ENCODE results near the gene DDX52. TPM values are rescaled to one million over a fixed set of nuclear protein-coding genes. Genes with fewer than 3 reads are reported as not detected.

DDX52 gene
- total and polyA plus RNA-seq, 2 of the 13 experiments (the other 11 are each of a cell fraction or from before 2014, with no cell fraction given): 8.9 to 36.1 TPM

DNA sequence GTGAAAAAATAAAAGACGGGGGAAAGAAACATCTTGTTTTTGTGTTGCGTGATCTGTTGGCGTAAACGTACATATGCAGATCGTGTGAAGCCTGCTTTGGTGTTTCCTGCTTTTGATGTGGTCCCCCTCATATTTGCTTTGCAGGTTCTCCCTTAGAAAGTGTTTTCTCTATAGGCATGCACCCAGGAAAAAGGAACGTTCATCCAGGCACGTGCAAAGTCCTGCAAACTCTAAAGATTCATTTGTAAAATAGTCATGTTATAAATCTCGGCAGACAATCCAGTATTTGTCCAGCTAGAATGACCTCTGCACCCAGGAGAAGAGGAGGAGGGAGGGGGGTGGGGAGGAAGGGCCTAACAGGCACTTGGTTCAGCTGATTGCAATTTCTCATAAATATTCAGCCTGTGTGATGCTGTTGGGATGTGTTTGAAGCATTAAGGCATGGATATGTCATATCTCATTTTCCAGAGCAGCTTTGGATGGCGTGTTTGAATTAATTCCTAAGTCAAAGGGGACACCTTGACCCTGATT, 40.3 kb upstream of the DDX52 start (continued):
- TF ChIP-seq NFYC (CRISPR knock-in tag; IDR thresholded peaks at IDR 0.05) (no peak), POLR2AphosphoS5 (IDR thresholded peaks at IDR 0.05; ENCODE audit: low read depth, low read length) (no peak), ZNF563 (CRISPR knock-in tag; IDR thresholded peaks at IDR 0.05) (no peak), MED1 (CRISPR knock-in tag; IDR thresholded peaks at IDR 0.05) (peak; percentile 82), ZNF703 (CRISPR knock-in tag; IDR thresholded peaks at IDR 0.05; ENCODE audit: borderline replicate concordance) (no peak), ZNF776 (CRISPR knock-in tag; IDR thresholded peaks at IDR 0.05) (no peak), ATF1 (CRISPR knock-in tag; IDR thresholded peaks at IDR 0.05) (no peak), IRF2 (CRISPR knock-in tag; IDR thresholded peaks at IDR 0.05) (0 out of 2 replicates have a peak, but pooled peaks have one; percentile 33), GABPB1 (CRISPR knock-in tag; IDR thresholded peaks at IDR 0.05) (no peak), ZNF737 (CRISPR knock-in tag; IDR thresholded peaks at IDR 0.05; ENCODE audit: borderline replicate concordance) (no peak), RARA (CRISPR knock-in tag; IDR thresholded peaks at IDR 0.05) (peak; percentile 73), FOXO1 (CRISPR knock-in tag; IDR thresholded peaks at IDR 0.05) (peak; percentile 41; the same call in 1 of the 2 replicates), ZNF430 (CRISPR knock-in tag; IDR thresholded peaks at IDR 0.05) (no peak), CAMTA2 (CRISPR knock-in tag; IDR thresholded peaks at IDR 0.05; ENCODE audit: borderline replicate concordance) (no peak)
- TF ChIP-seq, protein P1, sequence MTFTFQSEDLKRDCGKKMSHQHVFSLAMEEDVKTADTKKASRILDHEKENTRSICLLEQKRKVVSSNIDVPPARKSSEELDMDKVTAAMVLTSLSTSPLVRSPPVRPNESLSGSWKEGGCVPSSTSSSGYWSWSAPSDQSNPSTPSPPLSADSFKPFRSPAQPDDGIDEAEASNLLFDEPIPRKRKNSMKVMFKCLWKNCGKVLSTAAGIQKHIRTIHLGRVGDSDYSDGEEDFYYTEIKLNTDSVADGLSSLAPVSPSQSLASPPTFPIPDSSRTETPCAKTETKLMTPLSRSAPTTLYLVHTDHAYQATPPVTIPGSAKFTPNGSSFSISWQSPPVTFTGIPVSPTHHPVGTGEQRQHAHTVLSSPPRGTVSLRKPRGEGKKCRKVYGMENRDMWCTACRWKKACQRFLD (CRISPR knock-in tag; IDR thresholded peaks at IDR 0.05; ENCODE audit: borderline replicate concordance): no peak
- TF ChIP-seq, protein P2, sequence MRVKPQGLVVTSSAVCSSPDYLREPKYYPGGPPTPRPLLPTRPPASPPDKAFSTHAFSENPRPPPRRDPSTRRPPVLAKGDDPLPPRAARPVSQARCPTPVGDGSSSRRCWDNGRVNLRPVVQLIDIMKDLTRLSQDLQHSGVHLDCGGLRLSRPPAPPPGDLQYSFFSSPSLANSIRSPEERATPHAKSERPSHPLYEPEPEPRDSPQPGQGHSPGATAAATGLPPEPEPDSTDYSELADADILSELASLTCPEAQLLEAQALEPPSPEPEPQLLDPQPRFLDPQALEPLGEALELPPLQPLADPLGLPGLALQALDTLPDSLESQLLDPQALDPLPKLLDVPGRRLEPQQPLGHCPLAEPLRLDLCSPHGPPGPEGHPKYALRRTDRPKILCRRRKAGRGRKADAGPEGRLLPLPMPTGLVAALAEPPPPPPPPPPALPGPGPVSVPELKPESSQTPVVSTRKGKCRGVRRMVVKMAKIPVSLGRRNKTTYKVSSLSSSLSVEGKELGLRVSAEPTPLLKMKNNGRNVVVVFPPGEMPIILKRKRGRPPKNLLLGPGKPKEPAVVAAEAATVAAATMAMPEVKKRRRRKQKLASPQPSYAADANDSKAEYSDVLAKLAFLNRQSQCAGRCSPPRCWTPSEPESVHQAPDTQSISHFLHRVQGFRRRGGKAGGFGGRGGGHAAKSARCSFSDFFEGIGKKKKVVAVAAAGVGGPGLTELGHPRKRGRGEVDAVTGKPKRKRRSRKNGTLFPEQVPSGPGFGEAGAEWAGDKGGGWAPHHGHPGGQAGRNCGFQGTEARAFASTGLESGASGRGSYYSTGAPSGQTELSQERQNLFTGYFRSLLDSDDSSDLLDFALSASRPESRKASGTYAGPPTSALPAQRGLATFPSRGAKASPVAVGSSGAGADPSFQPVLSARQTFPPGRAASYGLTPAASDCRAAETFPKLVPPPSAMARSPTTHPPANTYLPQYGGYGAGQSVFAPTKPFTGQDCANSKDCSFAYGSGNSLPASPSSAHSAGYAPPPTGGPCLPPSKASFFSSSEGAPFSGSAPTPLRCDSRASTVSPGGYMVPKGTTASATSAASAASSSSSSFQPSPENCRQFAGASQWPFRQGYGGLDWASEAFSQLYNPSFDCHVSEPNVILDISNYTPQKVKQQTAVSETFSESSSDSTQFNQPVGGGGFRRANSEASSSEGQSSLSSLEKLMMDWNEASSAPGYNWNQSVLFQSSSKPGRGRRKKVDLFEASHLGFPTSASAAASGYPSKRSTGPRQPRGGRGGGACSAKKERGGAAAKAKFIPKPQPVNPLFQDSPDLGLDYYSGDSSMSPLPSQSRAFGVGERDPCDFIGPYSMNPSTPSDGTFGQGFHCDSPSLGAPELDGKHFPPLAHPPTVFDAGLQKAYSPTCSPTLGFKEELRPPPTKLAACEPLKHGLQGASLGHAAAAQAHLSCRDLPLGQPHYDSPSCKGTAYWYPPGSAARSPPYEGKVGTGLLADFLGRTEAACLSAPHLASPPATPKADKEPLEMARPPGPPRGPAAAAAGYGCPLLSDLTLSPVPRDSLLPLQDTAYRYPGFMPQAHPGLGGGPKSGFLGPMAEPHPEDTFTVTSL (CRISPR knock-in tag; IDR thresholded peaks at IDR 0.05; ENCODE audit: borderline replicate concordance): peak; percentile 46; the same call in 1 of the 2 replicates
- TF ChIP-seq, protein P3, sequence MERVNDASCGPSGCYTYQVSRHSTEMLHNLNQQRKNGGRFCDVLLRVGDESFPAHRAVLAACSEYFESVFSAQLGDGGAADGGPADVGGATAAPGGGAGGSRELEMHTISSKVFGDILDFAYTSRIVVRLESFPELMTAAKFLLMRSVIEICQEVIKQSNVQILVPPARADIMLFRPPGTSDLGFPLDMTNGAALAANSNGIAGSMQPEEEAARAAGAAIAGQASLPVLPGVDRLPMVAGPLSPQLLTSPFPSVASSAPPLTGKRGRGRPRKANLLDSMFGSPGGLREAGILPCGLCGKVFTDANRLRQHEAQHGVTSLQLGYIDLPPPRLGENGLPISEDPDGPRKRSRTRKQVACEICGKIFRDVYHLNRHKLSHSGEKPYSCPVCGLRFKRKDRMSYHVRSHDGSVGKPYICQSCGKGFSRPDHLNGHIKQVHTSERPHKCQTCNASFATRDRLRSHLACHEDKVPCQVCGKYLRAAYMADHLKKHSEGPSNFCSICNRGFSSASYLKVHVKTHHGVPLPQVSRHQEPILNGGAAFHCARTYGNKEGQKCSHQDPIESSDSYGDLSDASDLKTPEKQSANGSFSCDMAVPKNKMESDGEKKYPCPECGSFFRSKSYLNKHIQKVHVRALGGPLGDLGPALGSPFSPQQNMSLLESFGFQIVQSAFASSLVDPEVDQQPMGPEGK (CRISPR knock-in tag; IDR thresholded peaks at IDR 0.05): peak; percentile 39; the same call in 1 of the 2 replicates
- TF ChIP-seq, protein P4, sequence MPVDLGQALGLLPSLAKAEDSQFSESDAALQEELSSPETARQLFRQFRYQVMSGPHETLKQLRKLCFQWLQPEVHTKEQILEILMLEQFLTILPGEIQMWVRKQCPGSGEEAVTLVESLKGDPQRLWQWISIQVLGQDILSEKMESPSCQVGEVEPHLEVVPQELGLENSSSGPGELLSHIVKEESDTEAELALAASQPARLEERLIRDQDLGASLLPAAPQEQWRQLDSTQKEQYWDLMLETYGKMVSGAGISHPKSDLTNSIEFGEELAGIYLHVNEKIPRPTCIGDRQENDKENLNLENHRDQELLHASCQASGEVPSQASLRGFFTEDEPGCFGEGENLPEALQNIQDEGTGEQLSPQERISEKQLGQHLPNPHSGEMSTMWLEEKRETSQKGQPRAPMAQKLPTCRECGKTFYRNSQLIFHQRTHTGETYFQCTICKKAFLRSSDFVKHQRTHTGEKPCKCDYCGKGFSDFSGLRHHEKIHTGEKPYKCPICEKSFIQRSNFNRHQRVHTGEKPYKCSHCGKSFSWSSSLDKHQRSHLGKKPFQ (CRISPR knock-in tag; IDR thresholded peaks at IDR 0.05; ENCODE audit: insufficient replicate concordance): no peak
- TF ChIP-seq, protein P5, sequence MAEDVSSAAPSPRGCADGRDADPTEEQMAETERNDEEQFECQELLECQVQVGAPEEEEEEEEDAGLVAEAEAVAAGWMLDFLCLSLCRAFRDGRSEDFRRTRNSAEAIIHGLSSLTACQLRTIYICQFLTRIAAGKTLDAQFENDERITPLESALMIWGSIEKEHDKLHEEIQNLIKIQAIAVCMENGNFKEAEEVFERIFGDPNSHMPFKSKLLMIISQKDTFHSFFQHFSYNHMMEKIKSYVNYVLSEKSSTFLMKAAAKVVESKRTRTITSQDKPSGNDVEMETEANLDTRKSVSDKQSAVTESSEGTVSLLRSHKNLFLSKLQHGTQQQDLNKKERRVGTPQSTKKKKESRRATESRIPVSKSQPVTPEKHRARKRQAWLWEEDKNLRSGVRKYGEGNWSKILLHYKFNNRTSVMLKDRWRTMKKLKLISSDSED (CRISPR knock-in tag; IDR thresholded peaks at IDR 0.05): no peak

All from HepG2 (cell line).